NOMO-1 (cell line): ENCODE results near the gene MTG2.

Source experiments
- DNase-seq, 2 experiments: peaks; one replicate each; lab custom pipeline; 2025; ENCODE audit not compliant: unreplicated experiment in 2 of 2; lab: John Stamatoyannopoulos, UW

The MTG2 gene

GRCh38 chr20:62182469-62183425, at the start of gene MTG2:
TSS of gene MTG2 (plus strand) at chr20:62183028. CDS start at chr20:62193421, 10,393 bp downstream.
- peak; percentile 91 to 94 for DNase-seq

- no peak for DNase-seq
These were observed 49.6 kb upstream of the MTG2 start for GRCh38 chr20:62133051-62133845.

GRCh38 chr20:62133864-62134263, 49.0 kb upstream of the MTG2 start:
- DNase-seq, result no peak

GRCh38 chr20:62134735-62135231, 48.0 kb upstream of the MTG2 start:
- DNase-seq, result no peak

GRCh38 chr20:62135573-62136266, 47.1 kb upstream of the MTG2 start:
- no peak for DNase-seq

GRCh38 chr20:62136283-62137091, 46.3 kb upstream of the MTG2 start:
- DNase-seq, result peak; percentile 56 to 66

GRCh38 chr20:62137092-62137384, 45.8 kb upstream of the MTG2 start:
- DNase-seq, result no peak

- DNase-seq, result no peak
These were observed 45.2 kb upstream of the MTG2 start for GRCh38 chr20:62137478-62138203.

- no peak for DNase-seq
These were observed 44.7 kb upstream of the MTG2 start for GRCh38 chr20:62138204-62138543.

GRCh38 chr20:62138912-62139311, 43.9 kb upstream of the MTG2 start:
- DNase-seq, result no peak

GRCh38 chr20:62139636-62140035, 43.2 kb upstream of the MTG2 start:
- no peak for DNase-seq

GRCh38 chr20:62141043-62141396, 41.8 kb upstream of the MTG2 start:
- DNase-seq, result no peak

- peak in 1 of 2 experiments; percentile 61 for DNase-seq
These were observed 41.2 kb upstream of the MTG2 start for GRCh38 chr20:62141397-62142251.

- DNase-seq, result no peak
These were observed 40.4 kb upstream of the MTG2 start for GRCh38 chr20:62142252-62143080.

- peak; percentile 78 to 93 for DNase-seq
These were observed 39.5 kb upstream of the MTG2 start, which contains the start of the genes PSMA7 and SS18L1 for GRCh38 chr20:62143081-62143956. TSS of gene PSMA7 (minus strand) at chr20:62143394. CDS start at chr20:62143303, 91 bp downstream. TSS of gene SS18L1 (plus strand) at chr20:62143769. CDS start at chr20:62143821, 52 bp downstream.

- peak; percentile 44 to 47 for DNase-seq
These were observed 38.6 kb upstream of the MTG2 start for GRCh38 chr20:62143957-62144825.
